Measurements from ENCODE around the gene POLN.

DNA sequence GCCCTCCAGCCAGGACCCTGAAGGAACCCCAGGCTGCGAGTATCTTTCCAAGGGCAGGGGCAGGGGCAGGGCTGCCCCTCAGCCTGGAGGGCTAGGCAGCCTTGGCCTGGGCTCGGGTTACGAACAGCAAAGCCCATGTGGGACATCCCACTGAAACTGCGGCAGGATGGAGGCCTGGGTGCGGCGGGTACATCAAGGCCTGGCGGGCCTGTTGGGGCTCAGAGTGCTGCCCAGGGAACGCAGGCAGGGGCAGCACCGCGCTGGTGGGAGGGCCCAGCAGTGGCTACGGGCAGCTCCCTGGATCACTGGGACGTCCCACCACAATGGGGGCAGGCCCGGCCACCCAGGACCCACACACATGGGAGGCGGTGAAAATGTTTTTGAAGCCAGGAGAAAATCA is 171.9 kb downstream of the POLN start:
- TF ChIP-seq, protein P1, sequence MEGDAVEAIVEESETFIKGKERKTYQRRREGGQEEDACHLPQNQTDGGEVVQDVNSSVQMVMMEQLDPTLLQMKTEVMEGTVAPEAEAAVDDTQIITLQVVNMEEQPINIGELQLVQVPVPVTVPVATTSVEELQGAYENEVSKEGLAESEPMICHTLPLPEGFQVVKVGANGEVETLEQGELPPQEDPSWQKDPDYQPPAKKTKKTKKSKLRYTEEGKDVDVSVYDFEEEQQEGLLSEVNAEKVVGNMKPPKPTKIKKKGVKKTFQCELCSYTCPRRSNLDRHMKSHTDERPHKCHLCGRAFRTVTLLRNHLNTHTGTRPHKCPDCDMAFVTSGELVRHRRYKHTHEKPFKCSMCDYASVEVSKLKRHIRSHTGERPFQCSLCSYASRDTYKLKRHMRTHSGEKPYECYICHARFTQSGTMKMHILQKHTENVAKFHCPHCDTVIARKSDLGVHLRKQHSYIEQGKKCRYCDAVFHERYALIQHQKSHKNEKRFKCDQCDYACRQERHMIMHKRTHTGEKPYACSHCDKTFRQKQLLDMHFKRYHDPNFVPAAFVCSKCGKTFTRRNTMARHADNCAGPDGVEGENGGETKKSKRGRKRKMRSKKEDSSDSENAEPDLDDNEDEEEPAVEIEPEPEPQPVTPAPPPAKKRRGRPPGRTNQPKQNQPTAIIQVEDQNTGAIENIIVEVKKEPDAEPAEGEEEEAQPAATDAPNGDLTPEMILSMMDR (conservative IDR thresholded peaks at IDR 0.05; ENCODE audit: low read depth, low read length): no peak
- TF ChIP-seq EZH2 (IDR thresholded peaks at IDR 0.05; ENCODE audit: low read length, unreplicated experiment): no peak
- TF ChIP-seq EZH2phosphoT487 (IDR thresholded peaks at IDR 0.05; ENCODE audit: borderline replicate concordance, low read length): no peak

Measured in PC-3 (cell line).